Fibroblast of mammary gland (primary cell): ENCODE results near the gene ANAPC5.

ENCODE experiments used
- DNase-seq: peaks from one replicate; pipeline ENCODE4 v3.0.0-alpha.2; 2010; ENCODE audit warnings: low read depth
- H3K4me3 ChIP-seq: 2 replicates; pipeline ENCODE4 v1.5.1; 2011; ENCODE audit warnings: low read depth, mild to moderate bottlenecking, low read length, moderate library complexity; ENCODE audit not compliant: control insufficient read depth
- TF ChIP-seq, protein P1 (sequence below): conservative IDR thresholded peaks from 2 replicates; pipeline ENCODE4 v1.5.1; 2011; ENCODE audit warnings: low read depth, low read length, inconsistent platforms; ENCODE audit not compliant: control insufficient read depth, insufficient read depth

Gene ANAPC5

DNA sequence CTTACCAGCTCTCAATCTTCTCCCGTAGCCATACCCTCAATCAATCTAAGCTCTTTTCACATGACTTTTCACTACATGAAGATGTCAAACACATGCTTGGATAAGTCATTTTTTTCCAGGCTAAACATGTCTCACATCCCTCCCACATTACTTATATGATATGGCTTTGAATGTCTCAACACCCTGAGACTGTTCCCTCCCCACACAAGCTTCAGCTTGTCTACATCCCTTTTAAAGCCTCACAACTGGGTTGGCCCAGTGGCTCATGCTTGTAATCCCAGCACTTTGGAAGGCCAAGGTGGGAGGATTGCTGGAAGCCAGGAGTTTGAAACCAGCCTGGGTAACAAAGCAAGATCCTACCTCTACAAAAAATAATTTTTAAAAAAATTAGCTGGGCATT, 18.5 kb downstream of the ANAPC5 start:
- TF ChIP-seq, protein P1, sequence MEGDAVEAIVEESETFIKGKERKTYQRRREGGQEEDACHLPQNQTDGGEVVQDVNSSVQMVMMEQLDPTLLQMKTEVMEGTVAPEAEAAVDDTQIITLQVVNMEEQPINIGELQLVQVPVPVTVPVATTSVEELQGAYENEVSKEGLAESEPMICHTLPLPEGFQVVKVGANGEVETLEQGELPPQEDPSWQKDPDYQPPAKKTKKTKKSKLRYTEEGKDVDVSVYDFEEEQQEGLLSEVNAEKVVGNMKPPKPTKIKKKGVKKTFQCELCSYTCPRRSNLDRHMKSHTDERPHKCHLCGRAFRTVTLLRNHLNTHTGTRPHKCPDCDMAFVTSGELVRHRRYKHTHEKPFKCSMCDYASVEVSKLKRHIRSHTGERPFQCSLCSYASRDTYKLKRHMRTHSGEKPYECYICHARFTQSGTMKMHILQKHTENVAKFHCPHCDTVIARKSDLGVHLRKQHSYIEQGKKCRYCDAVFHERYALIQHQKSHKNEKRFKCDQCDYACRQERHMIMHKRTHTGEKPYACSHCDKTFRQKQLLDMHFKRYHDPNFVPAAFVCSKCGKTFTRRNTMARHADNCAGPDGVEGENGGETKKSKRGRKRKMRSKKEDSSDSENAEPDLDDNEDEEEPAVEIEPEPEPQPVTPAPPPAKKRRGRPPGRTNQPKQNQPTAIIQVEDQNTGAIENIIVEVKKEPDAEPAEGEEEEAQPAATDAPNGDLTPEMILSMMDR = no peak
- DNase-seq = no peak

DNA sequence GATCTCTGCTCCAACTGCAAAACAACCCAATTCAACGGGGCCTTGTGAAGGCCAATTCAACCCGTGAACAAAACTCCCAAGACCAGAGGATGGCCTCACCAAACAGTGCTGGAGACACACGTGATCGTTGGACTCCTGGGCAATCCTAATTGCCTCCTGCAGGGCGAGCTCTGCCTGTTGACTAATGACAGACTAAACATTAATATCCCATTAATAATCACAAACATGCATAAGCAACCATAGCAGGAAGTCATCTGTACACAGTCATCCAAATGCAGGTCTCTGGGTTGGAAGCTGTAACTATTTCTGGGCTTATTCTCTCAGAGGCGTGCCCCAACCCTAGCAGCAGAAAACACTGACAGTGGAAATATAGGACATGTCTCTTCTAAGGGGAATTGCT, 21.0 kb downstream of the ANAPC5 start:
- DNase-seq = peak; percentile 5
- TF ChIP-seq, protein P1 = no peak

More for the DNA sequence above, 18.5 kb downstream of the ANAPC5 start:
- no peak overlapping the region for H3K4me3 ChIP-seq

DNA sequence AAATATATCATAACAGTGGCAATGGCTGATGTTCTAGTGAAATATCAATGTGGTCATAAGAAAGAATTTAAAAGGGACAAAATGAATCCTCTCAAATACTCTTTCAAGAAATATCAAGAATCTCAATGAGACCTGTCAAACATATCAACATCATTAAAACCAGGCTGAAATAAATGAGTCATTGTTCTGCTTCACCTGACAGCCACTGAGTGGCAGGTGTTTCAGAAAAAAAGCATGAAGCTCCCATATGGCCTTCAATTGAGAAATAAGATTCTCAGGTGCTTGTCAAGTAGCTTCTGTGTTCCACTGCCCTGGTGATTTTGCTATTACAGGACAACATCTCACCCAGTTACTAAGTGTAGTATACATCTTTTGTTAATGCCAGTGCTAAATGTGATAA, 21.5 kb downstream of the ANAPC5 start:
- TF ChIP-seq, protein P1 = no peak
- no peak for DNase-seq

More for the DNA sequence above, 21.0 kb downstream of the ANAPC5 start:
- H3K4me3 ChIP-seq = no peak overlapping the region

GRCh38 chr12:121330195-121330594, 22.0 kb downstream of the ANAPC5 start:
- H3K4me3 ChIP-seq = no peak overlapping the region
- TF ChIP-seq, protein P1 = no peak
- DNase-seq = no peak

More for the DNA sequence above, 21.5 kb downstream of the ANAPC5 start:
- H3K4me3 ChIP-seq = no peak overlapping the region

- no peak for DNase-seq
- TF ChIP-seq, protein P1 = no peak
- no peak overlapping the region for H3K4me3 ChIP-seq
Measured at GRCh38 chr12:121328620-121329019, 23.6 kb downstream of the ANAPC5 start.

DNA sequence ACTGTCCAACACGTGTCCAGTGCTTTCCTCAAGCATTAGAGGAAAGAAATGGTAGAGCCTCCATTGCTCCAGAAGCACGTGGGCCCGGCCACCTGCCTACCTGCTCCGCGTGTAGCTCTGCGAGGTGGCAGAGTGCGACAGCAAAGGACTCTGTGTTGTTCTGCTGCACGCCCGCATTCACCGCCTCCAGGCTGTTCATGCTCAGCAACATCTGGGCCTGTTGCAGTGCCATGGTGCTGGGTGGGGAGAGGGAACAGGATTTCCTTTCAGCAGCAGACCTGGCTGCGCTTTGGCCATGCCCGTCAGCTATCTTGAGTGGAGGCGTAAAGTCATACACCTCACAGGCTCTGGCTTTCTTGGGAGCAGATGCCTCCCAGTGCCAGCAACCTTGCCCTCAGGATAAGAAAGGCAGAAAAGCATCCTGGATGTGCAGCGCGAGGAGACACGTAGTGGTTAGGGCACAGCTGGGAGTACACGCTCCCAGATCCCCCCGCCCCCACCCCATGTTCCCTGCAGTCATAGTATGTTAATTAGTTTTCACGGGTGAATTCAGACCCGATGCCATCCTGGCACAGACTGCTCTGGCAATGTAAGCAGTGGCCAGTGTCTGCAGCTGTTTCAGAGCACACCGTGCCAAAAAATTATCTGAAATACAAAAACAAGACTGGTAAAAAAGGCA, 25.1 kb downstream of the ANAPC5 start:
- no peak overlapping the region for H3K4me3 ChIP-seq
- TF ChIP-seq, protein P1 = no peak
- DNase-seq = no peak
